GM23338 (cell line): Measurements from ENCODE around the gene TSPAN10. TPM values are rescaled to one million over a fixed set of nuclear protein-coding genes. Genes with fewer than 3 reads are reported as not detected.

Source experiments
- ATAC-seq: fragments of 200-7000 bp; cut with Tn5 transposase; 3 replicates; pipeline ENCODE4 v1.9.1; 2020
- DNase-seq: peaks from one replicate; pipeline ENCODE4 v3.0.0-alpha.2; 2015; ENCODE audit warnings: low spot score
- H2AFZ ChIP-seq: fragments of 200-600 bp; sonication (generic); 2 replicates; pipeline ENCODE4 v1.8.0; 2016; ENCODE audit warnings: antibody characterized with exemption, mild to moderate bottlenecking, moderate library complexity
- H3F3A ChIP-seq: fragments of 200-600 bp; sonication (generic); replicated peaks from 2 replicates; pipeline ENCODE4 v1.8.0; 2017; ENCODE audit warnings: antibody characterized with exemption, mixed run types, low read depth
- H3K27ac ChIP-seq: fragments of 200-600 bp; sonication (generic); 2 replicates; pipeline ENCODE4 v1.6.1; 2016; ENCODE audit warnings: low read depth
- H3K27me3 ChIP-seq: fragments of 200-600 bp; sonication (generic); 2 replicates; pipeline ENCODE4 v1.8.0; 2016; ENCODE audit warnings: mild to moderate bottlenecking, mixed run types, moderate library complexity; ENCODE audit not compliant: insufficient read depth
- H3K36me3 ChIP-seq: fragments of 200-600 bp; sonication (generic); 2 replicates; pipeline ENCODE4 v1.8.0; 2016; ENCODE audit warnings: mild to moderate bottlenecking; ENCODE audit not compliant: insufficient read depth
- H3K4me1 ChIP-seq: fragments of 200-600 bp; sonication (generic); 2 replicates; pipeline ENCODE4 v1.8.0; 2016; ENCODE audit warnings: mild to moderate bottlenecking, moderate library complexity; ENCODE audit not compliant: insufficient read depth
- H3K4me2 ChIP-seq: fragments of 200-600 bp; sonication (generic); 2 replicates; pipeline ENCODE4 v1.7.1; 2017; ENCODE audit warnings: mixed run types
- H3K4me3 ChIP-seq: fragments of 200-600 bp; sonication (generic); 2 replicates; pipeline ENCODE4 v1.6.1; 2016; ENCODE audit warnings: mixed run types
- H3K79me2 ChIP-seq: fragments of 200-600 bp; sonication (generic); replicated peaks from 2 replicates; pipeline ENCODE4 v1.8.0; 2017; ENCODE audit warnings: mild to moderate bottlenecking; ENCODE audit not compliant: insufficient read depth
- H3K9me2 ChIP-seq: fragments of 200-600 bp; sonication (generic); 2 replicates; pipeline ENCODE4 v1.8.0; 2017; ENCODE audit not compliant: insufficient read depth
- H4K20me1 ChIP-seq: fragments of 200-600 bp; sonication (generic); replicated peaks from 2 replicates; pipeline ENCODE4 v1.8.0; 2017; ENCODE audit warnings: mild to moderate bottlenecking; ENCODE audit not compliant: insufficient read depth
- H3K27ac Mint-ChIP-seq: 2 replicates; pipeline ENCODE4 v1.8.0; 2020; ENCODE audit warnings: inconsistent platforms, mild to moderate bottlenecking, moderate library complexity, mixed read lengths
- H3K27me3 Mint-ChIP-seq: 3 replicates; pipeline ENCODE4 v1.8.0; 2022; ENCODE audit warnings: low read depth, mild to moderate bottlenecking, moderate library complexity, mixed read lengths, inconsistent platforms; ENCODE audit not compliant: insufficient read depth, poor library complexity
- H3K36me3 Mint-ChIP-seq: 3 replicates; pipeline ENCODE4 v1.8.0; 2021; ENCODE audit warnings: low read depth, mild to moderate bottlenecking, inconsistent platforms, moderate library complexity, mixed read lengths
- H3K4me1 Mint-ChIP-seq: 3 replicates; pipeline ENCODE4 v1.8.0; 2020; ENCODE audit warnings: mild to moderate bottlenecking, inconsistent platforms, mixed read lengths
- H3K4me3 Mint-ChIP-seq: 3 replicates; pipeline ENCODE4 v1.8.0; 2021; ENCODE audit warnings: moderate library complexity, mild to moderate bottlenecking, inconsistent platforms, mixed read lengths
- H3K9me3 Mint-ChIP-seq: 3 replicates; pipeline ENCODE4 v1.8.0; 2020; ENCODE audit warnings: moderate library complexity, mild to moderate bottlenecking, inconsistent platforms, mixed read lengths
- CREB1 ChIP-seq: fragments of 250-450 bp; sonication (Bioruptor Pico); IDR thresholded peaks from 2 replicates; pipeline ENCODE4 v1.5.0; 2020; ENCODE audit warnings: low read depth, mild to moderate bottlenecking, moderate library complexity
- ETS1 ChIP-seq: IDR thresholded peaks from 2 replicates; pipeline ENCODE4 v1.6.1; 2016; ENCODE audit warnings: antibody characterized with exemption
- EZH2 ChIP-seq: fragments of 200-600 bp; sonication (generic); IDR thresholded peaks from one replicate; pipeline ENCODE4 v1.8.0; 2017; ENCODE audit warnings: antibody characterized with exemption, mild to moderate bottlenecking, low read depth; ENCODE audit not compliant: unreplicated experiment
- POLR2AphosphoS5 ChIP-seq: IDR thresholded peaks from 2 replicates; pipeline ENCODE4 v1.6.1; 2016; ENCODE audit warnings: antibody characterized with exemption, low read depth
- REST ChIP-seq: IDR thresholded peaks from one replicate; pipeline ENCODE4 v1.6.1; 2018; ENCODE audit warnings: antibody characterized with exemption; ENCODE audit not compliant: unreplicated experiment
- STAT1 ChIP-seq: IDR thresholded peaks from one replicate; pipeline ENCODE4 v1.6.1; 2016; ENCODE audit warnings: antibody characterized with exemption; ENCODE audit not compliant: unreplicated experiment
- ZNF114 ChIP-seq: fragments of 250-450 bp; sonication (Bioruptor Pico); IDR thresholded peaks from 2 replicates; pipeline ENCODE4 v1.5.0; 2020; ENCODE audit warnings: mild to moderate bottlenecking, moderate library complexity
- ZNF331 ChIP-seq: fragments of 250-450 bp; sonication (Bioruptor Pico); IDR thresholded peaks from 2 replicates; pipeline ENCODE4 v1.5.0; 2020; ENCODE audit warnings: low read depth, mild to moderate bottlenecking, moderate library complexity
- polyA plus RNA-seq: library from polyadenylated mRNA; unstranded; fragments of >200 nt; fragmentation: Nextera tagmentation; extraction: Ambion mirVana; gene quantifications from 2 replicates; pipeline ENCODE4 v1.2.1, GENCODE V29; 2016
- total RNA-seq: library from RNA; depleted of rRNA; stranded (reverse); fragments of >200 nt; shearing (Covaris generic); gene quantifications from 2 replicates; pipeline ENCODE4 v1.2.3, GENCODE V29; 2014
- TF ChIP-seq, protein P1 (sequence below), 2 experiments: fragments of 200-600 bp in 1 of 2; sonication (generic) in 1 of 2; conservative IDR thresholded peaks; 2 replicates each; pipeline versions ENCODE4 v1.5.1 to v1.6.1; 2016 to 2017; ENCODE audit warnings: antibody characterized with exemption in 2 of 2, low read depth in 2 of 2, mild to moderate bottlenecking in 2 of 2, moderate library complexity in 1 of 2

TSPAN10 gene
- total and polyA plus RNA-seq, 2 experiments from 2014 or later = 0.66 to 1.2 TPM

GRCh38 chr17:81607431-81607830, 29.6 kb upstream of the TSPAN10 start (continued):
- no peak for TF ChIP-seq REST
- TF ChIP-seq, protein P1, sequence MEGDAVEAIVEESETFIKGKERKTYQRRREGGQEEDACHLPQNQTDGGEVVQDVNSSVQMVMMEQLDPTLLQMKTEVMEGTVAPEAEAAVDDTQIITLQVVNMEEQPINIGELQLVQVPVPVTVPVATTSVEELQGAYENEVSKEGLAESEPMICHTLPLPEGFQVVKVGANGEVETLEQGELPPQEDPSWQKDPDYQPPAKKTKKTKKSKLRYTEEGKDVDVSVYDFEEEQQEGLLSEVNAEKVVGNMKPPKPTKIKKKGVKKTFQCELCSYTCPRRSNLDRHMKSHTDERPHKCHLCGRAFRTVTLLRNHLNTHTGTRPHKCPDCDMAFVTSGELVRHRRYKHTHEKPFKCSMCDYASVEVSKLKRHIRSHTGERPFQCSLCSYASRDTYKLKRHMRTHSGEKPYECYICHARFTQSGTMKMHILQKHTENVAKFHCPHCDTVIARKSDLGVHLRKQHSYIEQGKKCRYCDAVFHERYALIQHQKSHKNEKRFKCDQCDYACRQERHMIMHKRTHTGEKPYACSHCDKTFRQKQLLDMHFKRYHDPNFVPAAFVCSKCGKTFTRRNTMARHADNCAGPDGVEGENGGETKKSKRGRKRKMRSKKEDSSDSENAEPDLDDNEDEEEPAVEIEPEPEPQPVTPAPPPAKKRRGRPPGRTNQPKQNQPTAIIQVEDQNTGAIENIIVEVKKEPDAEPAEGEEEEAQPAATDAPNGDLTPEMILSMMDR (conservative IDR thresholded peaks at IDR 0.05; ENCODE audit: low read depth in 2 of 2) = no peak
- TF ChIP-seq ZNF331 (CRISPR knock-in tag) = no peak
- no peak for TF ChIP-seq STAT1

GRCh38 chr17:81608082-81608481, 28.9 kb upstream of the TSPAN10 start:
- H3K36me3 ChIP-seq = peaks cover 69% of the 10 kb centered on the region
- Mint-ChIP-seq H3K9me3 (no peaks in the 10 kb centered on the region), H3K4me3 (no peak overlapping the region), H3K36me3 (peaks cover 74% of the 10 kb centered on the region), H3K27ac (no peak overlapping the region), H3K4me1 (no peaks in the 10 kb centered on the region), H3K27me3 (no peaks in the 10 kb centered on the region)
- H2AFZ ChIP-seq = no peak overlapping the region
- peaks cover 39% of the 10 kb centered on the region for H4K20me1 ChIP-seq
- peaks cover 8% of the 10 kb centered on the region; the same call in 1 of the 2 replicates for H3F3A ChIP-seq
- no peaks in the 10 kb centered on the region for H3K9me2 ChIP-seq
- H3K4me1 ChIP-seq = no peaks in the 10 kb centered on the region
- ATAC-seq (no peak), DNase-seq (no peak)
- H3K79me2 ChIP-seq = peaks cover 25% of the 10 kb centered on the region
- no peak overlapping the region for H3K4me3 ChIP-seq
- no peaks in the 10 kb centered on the region for H3K27me3 ChIP-seq
- H3K4me2 ChIP-seq = no peak overlapping the region
- H3K27ac ChIP-seq = no peak overlapping the region
- TF ChIP-seq POLR2AphosphoS5 (no peak), CREB1 (no peak), EZH2 (no peak), ZNF114 (no peak), ETS1 (no peak), REST (no peak)
- TF ChIP-seq, protein P1 (conservative IDR thresholded peaks at IDR 0.05; ENCODE audit: low read depth in 2 of 2) = no peak
